Suprapubic skin (tissue), 4 donors: Measurements from ENCODE around the gene GPRASP3.

Source experiments
- EP300 ChIP-seq: sonication (generic); formaldehyde crosslinking; IDR thresholded peaks from one replicate; pipeline ENCODE4 v1.6.1; 2017; ENCODE audit warnings: antibody characterized with exemption
- POLR2A ChIP-seq, 2 donors: fragments of 450-650 bp; IDR thresholded peaks; one replicate each; pipeline ENCODE4 v1.6.1; 2017; ENCODE audit warnings: antibody characterized with exemption in 2 of 2, mild to moderate bottlenecking in 2 of 2, moderate library complexity in 2 of 2
- POLR2AphosphoS5 ChIP-seq, 3 donors: sonication (generic); formaldehyde crosslinking; IDR thresholded peaks; one replicate each; pipeline ENCODE4 v1.6.1; 2017; ENCODE audit warnings: antibody characterized with exemption in 3 of 3
- TF ChIP-seq, protein P1 (sequence below), 2 donors: fragments of 200-600 bp in 1 of 2; fragments of 450-650 bp in 1 of 2; sonication (generic) in 1 of 2; IDR thresholded peaks; one replicate each; pipeline ENCODE4 v1.5.1; 2016 to 2019; ENCODE audit warnings: antibody characterized with exemption in 2 of 2, mild to moderate bottlenecking in 1 of 2, moderate library complexity in 1 of 2

DNA sequence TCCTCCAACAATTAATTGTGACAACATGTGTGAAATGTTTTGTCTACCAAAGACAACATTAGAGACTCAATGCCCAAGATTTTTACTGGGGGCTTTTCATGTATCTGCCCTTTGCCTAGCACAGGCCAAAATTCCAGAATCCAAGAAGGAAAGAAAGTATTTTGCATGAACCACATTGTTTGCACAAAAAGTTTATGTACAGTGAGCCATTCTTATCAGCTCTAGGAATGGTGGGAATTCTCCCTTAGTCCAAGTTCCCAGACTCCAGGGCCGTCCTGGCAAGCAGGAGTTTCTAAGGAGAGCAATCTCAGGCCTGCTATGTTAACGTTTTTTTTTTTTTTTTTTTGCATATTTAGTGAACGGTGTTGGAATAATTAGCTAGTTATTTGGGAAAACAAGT, 47.7 kb upstream of the GPRASP3 start:
- TF ChIP-seq, protein P1, sequence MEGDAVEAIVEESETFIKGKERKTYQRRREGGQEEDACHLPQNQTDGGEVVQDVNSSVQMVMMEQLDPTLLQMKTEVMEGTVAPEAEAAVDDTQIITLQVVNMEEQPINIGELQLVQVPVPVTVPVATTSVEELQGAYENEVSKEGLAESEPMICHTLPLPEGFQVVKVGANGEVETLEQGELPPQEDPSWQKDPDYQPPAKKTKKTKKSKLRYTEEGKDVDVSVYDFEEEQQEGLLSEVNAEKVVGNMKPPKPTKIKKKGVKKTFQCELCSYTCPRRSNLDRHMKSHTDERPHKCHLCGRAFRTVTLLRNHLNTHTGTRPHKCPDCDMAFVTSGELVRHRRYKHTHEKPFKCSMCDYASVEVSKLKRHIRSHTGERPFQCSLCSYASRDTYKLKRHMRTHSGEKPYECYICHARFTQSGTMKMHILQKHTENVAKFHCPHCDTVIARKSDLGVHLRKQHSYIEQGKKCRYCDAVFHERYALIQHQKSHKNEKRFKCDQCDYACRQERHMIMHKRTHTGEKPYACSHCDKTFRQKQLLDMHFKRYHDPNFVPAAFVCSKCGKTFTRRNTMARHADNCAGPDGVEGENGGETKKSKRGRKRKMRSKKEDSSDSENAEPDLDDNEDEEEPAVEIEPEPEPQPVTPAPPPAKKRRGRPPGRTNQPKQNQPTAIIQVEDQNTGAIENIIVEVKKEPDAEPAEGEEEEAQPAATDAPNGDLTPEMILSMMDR (IDR thresholded peaks at IDR 0.05), result no peak
- no peak for TF ChIP-seq EP300
- no peak for TF ChIP-seq POLR2AphosphoS5 (IDR thresholded peaks at IDR 0.05)
- no peak for TF ChIP-seq POLR2A (IDR thresholded peaks at IDR 0.05)
